ENCODE results near the gene XYLT1.

- no peak for TF ChIP-seq ZNF398 (CRISPR knock-in tag; IDR thresholded peaks at IDR 0.05)
- TF ChIP-seq BCL6 (CRISPR knock-in tag; IDR thresholded peaks at IDR 0.05): no peak
- no peak for TF ChIP-seq CTCF (IDR thresholded peaks at IDR 0.05 in 2 of 3, conservative IDR thresholded peaks at IDR 0.05 in 1 of 3; ENCODE audit: insufficient read depth in 2 of 3, low read depth in 1 of 3, low read length in 3 of 3)
- no peak for TF ChIP-seq ZKSCAN3 (CRISPR knock-in tag; IDR thresholded peaks at IDR 0.05)
- TF ChIP-seq ZNF77 (CRISPR knock-in tag; IDR thresholded peaks at IDR 0.05): no peak
- TF ChIP-seq GABPA (tag; conservative IDR thresholded peaks at IDR 0.05; ENCODE audit: low read depth): no peak
- TF ChIP-seq CGGBP1 (CRISPR knock-in tag; IDR thresholded peaks at IDR 0.05): no peak
- TF ChIP-seq RBM22 (IDR thresholded peaks at IDR 0.05; ENCODE audit: low read depth, low read length, poor library complexity, severe bottlenecking): no peak
- TF ChIP-seq UBTF (IDR thresholded peaks at IDR 0.05; ENCODE audit: borderline replicate concordance in 1 of 2, low read depth in 2 of 2, low read length in 2 of 2): no peak
- TF ChIP-seq RNF2 (IDR thresholded peaks at IDR 0.05): no peak
These were observed 49.4 kb upstream of the XYLT1 start for GRCh38 chr16:17520111-17520510.

Measured in K562 (cell line).